Naive thymus-derived CD4-positive, alpha-beta T cell (primary cell): ENCODE results near the gene CASKIN1. TPM values are rescaled to one million over a fixed set of nuclear protein-coding genes. Genes with fewer than 3 reads are reported as not detected.

Source experiments
- ATAC-seq: fragments of 150-1000 bp; cut with Tn5 transposase; 2 replicates; pipeline ENCODE4 v1.10.0; 2021; ENCODE audit warnings: mild to moderate bottlenecking, moderate library complexity
- CTCF ChIA-PET: fragments of 350-600 bp; sonication (Branson Sonifier 250); formaldehyde crosslinking; loops from one replicate; lab custom pipeline; 2021; ENCODE audit warnings: antibody characterized with exemption; lab: Charles Lee
- POLR2A ChIA-PET: fragments of 350-600 bp; sonication (Branson Sonifier 250); formaldehyde crosslinking; loops from one replicate; lab custom pipeline; 2021; ENCODE audit warnings: antibody characterized with exemption, inconsistent platforms; lab: Charles Lee
- DNase-seq, 9 donors: peaks; one replicate each; pipeline versions ENCODE4 v3.0.0 to v3.0.0-alpha.2; 2020 to 2022; ENCODE audit warnings: mixed read lengths in 1 of 9
- H3K27ac ChIP-seq: one replicate; pipeline ENCODE4 v1.7.0; 2013; ENCODE audit warnings: mild to moderate bottlenecking, low read depth, low read length, moderate library complexity
- H3K27me3 ChIP-seq, 2 donors: one replicate each; pipeline ENCODE4 v1.7.0; 2013; ENCODE audit warnings: low read length in 2 of 2, mild to moderate bottlenecking in 2 of 2, moderate library complexity in 2 of 2; ENCODE audit not compliant: control insufficient read depth in 2 of 2, insufficient read depth in 2 of 2
- H3K36me3 ChIP-seq, 3 experiments: 1 replicate in 2 of 3; 2 replicates in 1 of 3; pipeline ENCODE4 v1.7.0; 2013; ENCODE audit warnings: low read length in 3 of 3, mild to moderate bottlenecking in 3 of 3, moderate library complexity in 1 of 3; ENCODE audit not compliant: insufficient read depth in 3 of 3, control insufficient read depth in 2 of 3
- H3K4me1 ChIP-seq, 2 donors: one replicate each; pipeline ENCODE4 v1.7.0; 2013; ENCODE audit warnings: low read length in 2 of 2, mild to moderate bottlenecking in 2 of 2, moderate library complexity in 1 of 2; ENCODE audit not compliant: control insufficient read depth in 2 of 2, insufficient read depth in 2 of 2
- H3K4me3 ChIP-seq: 2 replicates; pipeline ENCODE4 v1.7.0; 2013; ENCODE audit warnings: mild to moderate bottlenecking, low read length
- H3K9me3 ChIP-seq, 3 experiments: 1 replicate in 2 of 3; 2 replicates in 1 of 3; pipeline ENCODE4 v1.7.0; 2013; ENCODE audit warnings: low read length in 3 of 3; ENCODE audit not compliant: control insufficient read depth in 2 of 3
- H3K27ac Mint-ChIP-seq, 9 donors: one replicate each; pipeline ENCODE4 v1.8.0; 2020 to 2022; ENCODE audit warnings: mixed read lengths in 9 of 9, mild to moderate bottlenecking in 8 of 9, moderate library complexity in 5 of 9, inconsistent platforms in 2 of 9
- H3K27me3 Mint-ChIP-seq, 5 donors: one replicate each; pipeline ENCODE4 v1.8.0; 2021 to 2022; ENCODE audit warnings: mixed read lengths in 5 of 5, mild to moderate bottlenecking in 1 of 5
- H3K36me3 Mint-ChIP-seq, 5 donors: one replicate each; pipeline ENCODE4 v1.8.0; 2020 to 2022; ENCODE audit warnings: mixed read lengths in 5 of 5, mild to moderate bottlenecking in 3 of 5, inconsistent platforms in 1 of 5
- H3K4me1 Mint-ChIP-seq, 7 donors: one replicate each; pipeline ENCODE4 v1.8.0; 2020 to 2022; ENCODE audit warnings: mixed read lengths in 7 of 7, mild to moderate bottlenecking in 3 of 7, inconsistent platforms in 1 of 7
- H3K4me3 Mint-ChIP-seq, 10 donors: one replicate each; pipeline ENCODE4 v1.8.0; 2020 to 2022; ENCODE audit warnings: mild to moderate bottlenecking in 10 of 10, mixed read lengths in 10 of 10, moderate library complexity in 6 of 10, inconsistent platforms in 2 of 10
- H3K9me3 Mint-ChIP-seq, 11 donors: one replicate each; pipeline ENCODE4 v1.8.0; 2020 to 2022; ENCODE audit warnings: mixed read lengths in 11 of 11, mild to moderate bottlenecking in 4 of 11, inconsistent platforms in 1 of 11, moderate library complexity in 1 of 11
- intact Hi-C, 2 donors: fragments of 100-400 bp; cut with micrococcal nuclease; formaldehyde crosslinking; loops; one replicate each; pipeline ENCODE4 v1.15.1; 2023
- polyA plus RNA-seq, 2 donors: library from polyadenylated mRNA; unstranded; fragments of 300-500 nt; fragmentation: Illumina TruSeq; gene quantifications; one replicate each; pipeline ENCODE4 v1.2.3, GENCODE V29; 2021
- total RNA-seq, 6 experiments: library from RNA in 5 of 6; stranded (reverse) in 5 of 6; gene quantifications; 1 replicate in 5 of 6; 2 replicates in 1 of 6; pipeline ENCODE4 v1.2.3 and lab custom pipeline; 2021 to 2026

The CASKIN1 gene
- total and polyA plus RNA-seq, 7 experiments from 2014 or later: 0.19 TPM; not detected in 6

DNA sequence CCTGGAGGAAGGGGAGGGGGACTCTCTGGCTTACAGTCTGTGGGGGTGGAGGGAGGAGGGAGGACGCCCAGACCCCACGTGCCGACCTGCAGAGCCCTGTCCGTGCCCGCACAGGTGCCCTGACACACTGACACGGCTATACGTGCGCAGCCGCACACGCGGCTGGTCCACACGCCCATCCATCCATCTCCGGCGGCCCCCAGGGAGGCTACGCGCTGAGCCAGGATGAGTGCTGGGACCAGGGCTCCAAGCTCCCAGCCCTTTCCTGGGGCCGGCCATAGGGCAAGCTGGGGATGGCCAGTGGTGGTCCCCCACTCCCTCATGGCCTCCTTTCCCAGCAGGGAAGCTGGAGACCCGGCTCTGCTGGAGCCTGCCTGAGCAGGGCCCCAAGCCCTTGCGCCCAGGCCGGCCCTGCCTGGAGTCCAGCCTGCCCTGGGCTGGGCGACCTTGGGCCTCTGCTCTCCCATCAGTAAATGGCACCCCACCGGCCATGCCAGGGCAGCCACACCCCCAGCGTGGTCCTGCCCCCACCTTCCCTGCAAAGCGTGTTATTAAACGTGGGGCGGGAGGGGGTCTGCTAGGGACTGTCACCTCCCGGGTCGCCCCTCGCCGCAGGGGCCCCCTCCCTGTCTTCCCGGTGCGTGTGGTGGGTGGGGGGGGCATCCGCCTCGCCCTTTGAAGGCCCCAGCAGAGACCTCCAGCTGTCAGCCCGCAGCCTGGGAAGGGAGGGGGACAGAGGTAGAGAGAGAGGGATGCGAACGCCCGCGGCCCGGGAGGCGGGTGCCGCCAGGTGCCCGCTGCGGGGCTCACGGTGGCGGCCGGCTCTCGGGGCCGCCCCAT lies 863 bp downstream of the CASKIN1 start:
- Histone ChIP-seq H3K9me3 (no peaks in the 10 kb centered on the region), H3K27ac (no peak overlapping the region), H3K4me1 (peaks cover 0 to 8% of the 10 kb centered on the region in 2 donors), H3K36me3 (no peaks in the 10 kb centered on the region), H3K27me3 (peaks cover 6 to 11% of the 10 kb centered on the region in 2 donors), H3K4me3 (no peak overlapping the region)
- H3K27ac Mint-ChIP-seq: no peak overlapping the region
- peak overlapping the region in 6 of 10 donors; percentile 26 to 79 (median 49) for H3K4me3 Mint-ChIP-seq
- H3K27me3 Mint-ChIP-seq: peaks cover 14 to 42% (median 16%) of the 10 kb centered on the region in 5 donors
- H3K9me3 Mint-ChIP-seq: no peaks in the 10 kb centered on the region
- POLR2A ChIA-PET: interaction anchor here (0.5 to 2.4 kb wide), 11 partner anchors 8 to 318 kb away, joined by 3 to 9 read pairs (median 5); partner anchors contain the start of genes ATP6V0C, CCNF, ECI1 and MLST8
- intact Hi-C loops: loop anchor here (1.0 kb wide), 6 partner anchors 10 to 306 kb away; partner anchors contain the start of genes ABCA3 (in 2 of the 2), ECI1 (in 1 of the 2) and MLST8 (in 1 of the 2)
- DNase-seq (no peak), ATAC-seq (peak; percentile 6)
- CTCF ChIA-PET: interaction anchor here (0.6 to 3.7 kb wide), 9 partner anchors 8 to 306 kb away, joined by 3 to 32 read pairs (median 4); partner anchors contain the start of gene ECI1
- no peaks in the 10 kb centered on the region for H3K36me3 Mint-ChIP-seq
- peaks cover 0 to 6% (median 4%) of the 10 kb centered on the region in 7 donors for H3K4me1 Mint-ChIP-seq

DNA sequence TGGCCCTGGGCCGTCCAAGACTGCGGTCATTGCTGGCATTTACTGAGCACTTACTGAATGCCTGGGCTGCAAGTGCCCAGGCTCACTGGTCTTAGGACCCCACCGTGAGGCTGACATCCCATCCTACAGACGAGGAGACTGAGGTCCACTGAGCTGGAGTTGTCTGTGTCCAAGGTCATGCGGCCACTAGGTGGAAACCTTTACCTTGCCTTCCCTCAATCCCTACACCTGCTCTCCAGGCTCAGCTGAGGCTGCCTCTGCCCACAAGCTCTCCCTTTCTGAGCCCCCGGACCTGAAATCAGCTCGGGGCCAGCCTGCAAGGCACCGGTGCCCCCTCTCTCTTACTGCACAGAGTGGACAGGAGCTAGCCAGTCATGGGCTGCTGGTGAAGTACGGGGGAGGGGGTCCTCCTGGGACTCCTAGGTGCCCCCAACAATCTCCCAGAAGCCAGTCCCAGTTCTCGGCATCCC lies 1.5 kb downstream of the CASKIN1 start:
- Histone ChIP-seq H3K36me3 (no peaks in the 10 kb centered on the region), H3K27me3 (peaks cover 6 to 11% of the 10 kb centered on the region in 2 donors), H3K27ac (no peak overlapping the region), H3K4me3 (no peak overlapping the region), H3K4me1 (peaks cover 0 to 8% of the 10 kb centered on the region in 2 donors), H3K9me3 (no peaks in the 10 kb centered on the region)
- Mint-ChIP-seq H3K27me3 (peaks cover 14 to 38% (median 16%) of the 10 kb centered on the region in 5 donors), H3K4me1 (peaks cover 0 to 6% (median 4%) of the 10 kb centered on the region in 7 donors), H3K36me3 (no peaks in the 10 kb centered on the region), H3K4me3 (peak overlapping the region in 8 of 10 donors; percentile 34 to 79 (median 50)), H3K9me3 (no peaks in the 10 kb centered on the region), H3K27ac (peak overlapping the region in 1 of 9 donors; percentile 28)
- ChIA-PET CTCF (interaction anchor here (0.6 to 3.7 kb wide), 13 partner anchors 8 to 351 kb away, joined by 3 to 32 read pairs (median 3); partner anchors contain the start of genes ABCA3 and ECI1), POLR2A (interaction anchor here (0.7 to 2.4 kb wide), 10 partner anchors 8 to 319 kb away, joined by 3 to 9 read pairs (median 4); partner anchors contain the start of genes ATP6V0C, CCNF, ECI1 and MLST8)
- ATAC-seq (peak; percentile 73), DNase-seq (peak in 7 of 9 donors; percentile 41 to 63 (median 55))
- intact Hi-C loops: loop anchor here (1.0 kb wide), 6 partner anchors 10 to 306 kb away; partner anchors contain the start of genes ABCA3 (in 2 of the 2), ECI1 (in 1 of the 2) and MLST8 (in 1 of the 2)

DNA sequence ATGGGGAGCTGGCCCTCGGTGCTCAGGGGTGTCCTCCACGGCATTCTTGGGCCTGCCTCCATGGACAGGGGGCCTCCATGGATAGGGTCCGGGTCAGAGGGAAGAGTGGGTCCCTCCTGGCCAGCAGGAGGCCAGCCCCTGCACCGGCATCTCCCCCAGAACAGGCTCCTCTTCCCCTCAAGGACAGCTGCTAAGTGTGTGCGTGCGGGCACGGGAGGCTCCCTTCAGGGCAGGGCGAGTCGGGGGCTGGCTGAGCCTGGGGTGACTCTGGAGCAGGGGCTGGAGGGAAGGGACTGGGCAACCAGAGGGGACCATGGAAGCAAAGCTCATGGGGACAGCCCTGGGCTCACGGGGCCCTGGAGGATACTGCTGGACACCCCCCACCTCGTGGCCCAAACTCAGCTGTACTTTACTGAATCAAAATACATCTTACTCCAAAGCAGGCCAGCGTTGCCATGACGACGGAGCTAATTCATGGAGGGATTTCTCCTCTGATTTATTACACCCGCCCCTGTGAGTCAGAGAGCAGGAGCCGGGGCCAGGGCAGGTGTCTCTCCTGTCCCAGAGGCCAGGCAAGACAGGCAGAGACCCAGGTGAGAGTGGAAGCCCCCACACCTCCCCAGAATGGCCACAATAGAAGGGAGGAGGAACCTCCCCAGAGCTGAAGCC lies 2.1 kb downstream of the CASKIN1 start:
- intact Hi-C loops: no loop called here
- peaks cover 14 to 38% (median 16%) of the 10 kb centered on the region in 5 donors for H3K27me3 Mint-ChIP-seq
- ATAC-seq: no peak

DNA sequence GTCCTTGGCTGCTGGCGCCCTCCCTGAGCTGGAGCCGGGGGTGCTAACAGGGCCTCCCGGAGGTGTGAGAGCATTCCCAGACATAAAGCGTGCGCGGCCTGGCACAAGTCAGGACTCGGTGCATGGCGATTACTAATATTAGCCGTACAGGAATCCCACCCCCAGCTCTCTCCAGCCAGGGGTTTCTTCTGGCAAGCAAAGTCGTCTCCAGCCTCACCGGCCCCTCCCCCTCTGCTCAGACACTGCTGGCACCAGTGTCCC lies 5.0 kb downstream of the CASKIN1 start:
- Histone ChIP-seq H3K27ac (no peak overlapping the region), H3K27me3 (no peaks in the 10 kb centered on the region), H3K36me3 (no peaks in the 10 kb centered on the region), H3K4me3 (no peak overlapping the region), H3K9me3 (no peaks in the 10 kb centered on the region), H3K4me1 (peaks cover 0 to 8% of the 10 kb centered on the region in 2 donors)
- Mint-ChIP-seq H3K27ac (no peak overlapping the region), H3K4me3 (no peak overlapping the region), H3K36me3 (no peaks in the 10 kb centered on the region), H3K4me1 (peaks cover 0 to 6% (median 4%) of the 10 kb centered on the region in 7 donors), H3K27me3 (peaks cover 0 to 15% (median 5%) of the 10 kb centered on the region in 5 donors), H3K9me3 (no peaks in the 10 kb centered on the region)
- intact Hi-C loops: no loop called here
- no peak for DNase-seq
- POLR2A ChIA-PET: no interaction called here
- CTCF ChIA-PET: no interaction called here
- no peak for ATAC-seq

More for the DNA sequence above, 2.1 kb downstream of the CASKIN1 start:
- Histone ChIP-seq H3K36me3 (no peaks in the 10 kb centered on the region), H3K4me1 (peaks cover 0 to 8% of the 10 kb centered on the region in 2 donors), H3K27ac (no peak overlapping the region), H3K9me3 (no peaks in the 10 kb centered on the region), H3K4me3 (no peak overlapping the region), H3K27me3 (peaks cover 6 to 11% of the 10 kb centered on the region in 2 donors)
- CTCF ChIA-PET: interaction anchor here (0.7 to 3.7 kb wide), 13 partner anchors 9 to 351 kb away, joined by 3 to 32 read pairs (median 3); partner anchors contain the start of genes ABCA3 and ECI1
- Mint-ChIP-seq H3K4me1 (peaks cover 0 to 6% (median 4%) of the 10 kb centered on the region in 7 donors), H3K36me3 (no peaks in the 10 kb centered on the region), H3K4me3 (peak overlapping the region in 5 of 10 donors; percentile 26 to 79 (median 43)), H3K27ac (peak overlapping the region in 1 of 9 donors; percentile 28), H3K9me3 (no peaks in the 10 kb centered on the region)
- no peak for DNase-seq
- POLR2A ChIA-PET: interaction anchor here (0.7 to 2.4 kb wide), 9 partner anchors 11 to 319 kb away, joined by 3 to 9 read pairs (median 5); partner anchors contain the start of genes ATP6V0C, CCNF, ECI1 and MLST8

DNA sequence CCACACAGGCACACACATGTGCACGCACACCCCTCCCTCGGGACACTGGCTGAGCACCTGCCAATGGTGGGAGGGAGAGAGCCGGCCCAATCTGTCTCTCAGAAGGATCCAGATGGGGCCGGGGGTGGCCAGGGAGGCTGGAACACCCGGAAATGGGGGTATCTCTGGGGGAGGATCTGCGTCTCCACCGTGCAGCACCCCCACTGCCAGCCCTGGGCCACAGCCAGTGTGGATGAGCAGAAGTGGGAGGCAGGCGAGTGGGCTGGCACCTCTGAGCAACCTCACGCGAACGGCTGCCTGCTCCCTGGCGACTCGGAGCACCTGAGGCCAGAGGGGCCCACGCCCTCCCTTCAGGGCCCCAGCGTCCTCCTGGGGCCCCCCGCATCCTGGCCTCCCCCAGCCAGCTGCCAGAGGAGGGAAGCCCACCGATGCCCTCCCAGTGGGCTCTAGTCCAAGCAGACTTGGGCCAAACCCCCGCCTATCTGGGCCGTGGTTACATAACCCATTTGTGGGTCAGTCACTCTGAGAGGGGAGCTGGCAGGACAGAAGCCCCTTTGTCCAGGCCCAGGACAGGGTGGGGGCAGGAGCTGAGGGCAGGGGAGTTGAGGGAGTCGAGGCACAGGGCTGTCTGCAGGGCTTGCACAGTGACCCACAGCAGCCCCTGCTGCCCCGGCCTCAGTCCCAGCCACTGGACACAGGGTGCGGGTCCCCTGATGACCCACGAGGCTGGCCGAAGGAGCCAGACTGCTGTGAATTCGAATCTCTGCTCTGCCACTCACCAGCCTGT lies 5.6 kb downstream of the CASKIN1 start:
- ATAC-seq: no peak
- no peaks in the 10 kb centered on the region for H3K36me3 Mint-ChIP-seq
- CTCF ChIA-PET: no interaction called here
- peaks cover 0 to 15% (median 5%) of the 10 kb centered on the region in 5 donors for H3K27me3 Mint-ChIP-seq
- no peak for DNase-seq
- H3K27ac ChIP-seq: no peak overlapping the region
- H3K27ac Mint-ChIP-seq: no peak overlapping the region
- peaks cover 0 to 8% of the 10 kb centered on the region in 2 donors for H3K4me1 ChIP-seq
- no peak overlapping the region for H3K4me3 Mint-ChIP-seq
- no peaks in the 10 kb centered on the region for H3K36me3 ChIP-seq
- H3K4me1 Mint-ChIP-seq: peaks cover 0 to 6% (median 4%) of the 10 kb centered on the region in 7 donors
- H3K27me3 ChIP-seq: no peaks in the 10 kb centered on the region
- POLR2A ChIA-PET: no interaction called here
- intact Hi-C loops: no loop called here
- H3K9me3 ChIP-seq: no peaks in the 10 kb centered on the region
- no peaks in the 10 kb centered on the region for H3K9me3 Mint-ChIP-seq
- H3K4me3 ChIP-seq: no peak overlapping the region
